NCI-H1105 treated with DMSO at 0.1 percent for 48 hours (cell line): ENCODE measurements around the gene MAGI3.
"Not testable (repeated sequence)": the region's sequence is repeated elsewhere in the genome, so short reads cannot be mapped to it uniquely, and the experiment has no call there.

ENCODE experiments used
- DNase-seq: peaks from one replicate; lab custom pipeline; 2025; lab: John Stamatoyannopoulos, UW

Gene MAGI3

DNA sequence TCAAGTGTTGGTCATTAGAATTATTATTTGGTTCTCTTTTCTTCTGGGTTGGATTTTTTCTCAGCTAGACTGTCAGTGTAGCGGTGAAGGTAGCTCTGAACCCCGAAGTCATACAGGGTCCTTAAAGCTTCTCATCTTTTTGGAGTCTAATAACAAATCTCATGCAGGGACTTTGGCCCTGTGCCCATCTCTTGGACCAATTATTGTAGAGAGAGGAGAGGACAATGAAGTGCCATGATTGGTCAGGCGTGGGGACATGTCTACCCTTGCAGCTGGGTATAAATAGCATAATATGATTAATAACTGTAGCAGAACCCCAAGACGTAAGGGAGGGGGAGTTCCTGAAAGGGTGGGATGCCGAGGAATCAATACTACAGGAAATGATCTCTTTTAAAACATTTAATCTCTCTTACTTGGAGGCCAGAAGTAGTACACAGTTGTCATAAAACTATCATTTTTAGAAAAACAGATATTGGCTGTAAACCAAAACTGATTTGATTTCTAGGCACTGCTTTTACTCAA is 8.8 kb downstream of the MAGI3 start:
- peak; percentile 66 for DNase-seq

DNA sequence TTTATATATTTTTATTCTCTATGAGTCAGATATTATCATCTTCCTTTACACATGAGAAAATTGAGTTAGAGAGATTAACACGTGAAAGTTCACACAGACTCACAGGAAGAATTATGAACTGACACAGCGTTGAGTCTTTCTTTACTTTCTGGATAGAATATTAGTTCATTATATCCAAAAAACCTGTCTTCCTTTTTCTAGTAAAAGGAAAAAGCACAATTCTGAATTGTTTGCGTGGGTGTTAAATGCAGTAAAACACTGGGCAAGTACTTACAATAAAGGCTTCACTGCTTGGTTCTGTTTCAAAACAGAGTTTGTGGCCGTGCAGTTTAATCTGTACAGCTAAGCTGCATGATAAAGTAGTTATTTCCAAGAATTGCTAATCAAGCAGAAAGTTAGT is 10.8 kb downstream of the MAGI3 start:
- DNase-seq, result no peak

DNA sequence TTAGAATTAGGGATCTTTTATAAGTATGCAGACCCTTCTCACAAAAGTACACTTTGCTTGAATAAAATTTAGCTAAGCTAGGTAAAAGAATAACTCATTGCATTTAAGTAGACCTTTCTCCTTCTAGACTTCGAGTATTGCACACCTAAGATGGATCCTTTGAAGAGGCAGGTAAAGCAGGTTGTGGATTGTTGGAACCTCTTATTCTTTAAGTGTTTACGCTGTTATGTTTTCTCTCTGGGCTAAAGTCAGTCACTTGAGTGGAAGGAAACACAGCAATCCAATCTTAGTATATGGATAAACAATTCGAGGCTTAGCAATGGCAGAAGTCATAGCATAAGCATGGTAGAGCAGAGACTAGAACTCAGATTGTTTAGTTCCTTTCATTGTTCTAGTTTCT is 11.4 kb downstream of the MAGI3 start:
- no peak for DNase-seq

DNA sequence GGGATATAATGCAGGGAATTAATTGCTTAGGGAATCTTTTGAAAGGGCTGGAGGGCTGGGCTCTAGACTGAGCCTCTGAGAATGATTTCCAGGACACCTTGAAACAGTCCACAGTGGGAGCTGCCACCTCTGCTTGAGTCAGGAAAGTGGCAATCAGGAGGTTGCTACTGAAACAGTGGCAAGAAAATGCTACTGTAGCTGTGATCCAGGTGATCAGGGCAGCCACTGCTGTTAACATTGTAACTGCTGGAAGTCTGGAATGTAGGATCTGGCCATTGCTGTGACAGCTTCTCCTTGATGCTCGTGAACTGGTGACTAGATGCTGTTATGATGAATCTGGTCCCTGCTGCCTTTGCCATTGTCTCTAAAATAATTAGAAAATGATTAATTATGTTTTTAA is 12.8 kb downstream of the MAGI3 start:
- DNase-seq, result no peak

DNA sequence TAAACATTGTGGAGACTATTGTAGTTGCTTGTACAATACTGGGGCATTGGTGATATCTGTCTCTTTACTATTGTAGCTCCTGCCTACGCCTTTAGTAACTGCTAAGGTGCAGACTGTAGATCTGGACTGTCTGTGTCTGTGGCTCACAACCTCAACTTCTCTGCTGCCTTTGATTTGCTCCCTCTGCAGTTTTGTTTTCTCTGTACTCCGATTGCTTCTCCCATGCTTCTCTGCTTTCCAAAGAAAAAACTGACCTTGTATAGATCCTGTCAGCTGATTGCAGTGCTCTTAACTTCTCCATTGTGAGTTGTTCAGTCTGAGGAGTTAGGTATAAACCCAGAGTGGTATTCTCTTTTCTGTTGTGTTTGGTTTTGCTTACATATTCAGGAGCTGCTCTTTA is 15.3 kb downstream of the MAGI3 start:
- no peak for DNase-seq

DNA sequence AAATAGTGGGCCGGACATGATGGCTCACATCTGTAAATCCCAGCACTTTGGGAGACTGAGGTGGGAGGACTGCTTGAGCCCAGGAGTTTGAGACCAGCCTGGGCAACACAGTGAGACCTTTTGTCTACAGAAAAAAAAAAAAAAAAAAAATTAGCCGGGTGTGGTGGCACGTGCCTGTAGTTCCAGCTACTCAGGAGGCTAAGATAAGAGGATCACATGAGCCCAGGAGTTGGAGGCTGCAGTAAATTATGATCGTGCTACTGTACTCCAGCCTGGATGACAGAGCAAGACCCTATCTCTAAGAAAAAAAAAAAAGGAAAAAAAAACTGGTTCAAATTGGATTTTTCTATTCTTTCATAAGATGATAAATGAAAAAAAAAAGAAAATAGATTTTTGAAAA is 15.8 kb downstream of the MAGI3 start:
- not testable (repeated sequence) for DNase-seq

DNA sequence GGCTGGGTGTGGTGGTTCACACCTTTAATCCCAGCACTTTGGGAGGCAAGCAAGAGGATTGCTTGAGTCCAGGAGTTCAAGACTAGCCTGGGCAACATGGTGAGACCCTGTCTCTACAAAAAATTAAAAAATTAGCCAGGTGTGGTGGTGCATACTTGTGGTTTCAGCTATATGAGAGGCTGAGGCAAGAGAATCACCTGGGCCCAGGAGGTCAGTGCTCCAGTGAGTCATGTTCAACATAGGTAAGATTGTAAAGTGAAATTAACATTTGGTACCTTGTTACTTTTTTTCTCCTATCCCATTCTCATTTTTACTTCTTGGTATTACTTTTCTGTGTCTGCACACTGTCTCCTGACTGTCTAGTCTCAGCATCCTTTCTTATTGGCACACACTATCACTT is 19.0 kb downstream of the MAGI3 start:
- DNase-seq, result no peak

DNA sequence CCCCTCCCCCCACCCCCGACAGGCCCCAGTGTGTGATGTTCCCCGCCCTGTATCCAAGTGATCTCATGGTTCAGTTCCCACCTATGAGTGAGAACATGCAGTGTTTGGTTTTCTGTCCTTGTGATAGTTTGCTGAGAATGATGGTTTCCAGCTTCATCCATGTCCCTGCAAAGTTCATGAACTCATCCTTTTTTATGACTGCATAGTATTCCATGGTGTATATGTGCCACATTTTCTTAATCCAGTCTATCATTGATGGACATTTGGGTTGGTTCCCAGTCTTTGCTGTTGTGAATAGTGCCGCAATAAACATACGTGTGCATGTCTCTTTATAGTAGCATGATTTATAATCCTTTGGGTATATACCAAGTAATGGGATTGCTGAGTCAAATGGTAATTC is 21.7 kb downstream of the MAGI3 start:
- not testable (repeated sequence) for DNase-seq

DNA sequence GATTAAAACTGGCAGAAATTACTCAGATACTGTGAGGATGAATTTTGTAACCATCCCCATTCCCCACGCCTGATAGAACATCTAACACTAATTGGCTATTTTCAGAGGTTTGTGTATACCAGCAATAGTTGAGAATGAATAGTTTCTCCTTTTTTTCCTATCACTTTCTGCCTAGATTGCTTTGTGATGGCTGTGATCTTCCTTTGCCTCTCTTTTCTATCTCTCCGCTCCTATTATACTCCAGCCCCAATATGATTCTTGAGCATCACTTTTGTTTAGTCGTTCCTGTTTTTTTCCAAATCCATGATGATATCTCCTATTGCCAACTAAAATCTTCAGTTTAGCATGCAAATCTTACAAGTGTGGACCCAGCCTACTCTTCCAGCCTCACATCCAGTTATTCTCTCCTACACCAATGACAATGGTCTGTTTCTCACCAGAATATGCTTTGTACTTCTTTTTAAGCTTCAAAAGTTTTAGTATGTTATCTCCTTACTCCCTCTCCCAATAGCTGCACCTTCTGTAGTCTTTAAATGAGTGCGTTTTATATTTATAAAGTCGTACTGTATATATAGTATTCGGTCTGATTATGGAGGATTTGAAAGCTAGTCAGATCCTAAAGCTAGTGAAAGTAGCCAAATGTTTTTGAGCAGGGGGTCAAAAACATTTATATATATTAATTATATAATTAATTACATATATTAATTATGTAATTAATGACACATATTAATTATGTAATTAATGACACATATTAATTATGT is 25.2 kb downstream of the MAGI3 start:
- no peak for DNase-seq

DNA sequence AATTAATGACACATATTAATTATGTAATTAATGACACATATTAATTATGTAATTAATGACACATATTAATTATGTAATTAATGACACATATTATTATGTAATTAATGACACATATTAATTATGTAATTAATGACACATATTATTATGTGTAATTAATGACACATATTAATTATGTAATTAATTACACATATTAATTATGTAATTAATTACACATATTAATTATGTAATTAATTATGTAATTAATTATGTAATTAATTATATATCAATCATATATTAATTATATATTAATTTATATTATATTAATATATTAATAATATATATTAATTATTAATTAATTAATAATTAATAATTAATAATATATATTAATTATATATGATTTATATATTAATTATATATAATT is 25.8 kb downstream of the MAGI3 start:
- not testable (repeated sequence) for DNase-seq

DNA sequence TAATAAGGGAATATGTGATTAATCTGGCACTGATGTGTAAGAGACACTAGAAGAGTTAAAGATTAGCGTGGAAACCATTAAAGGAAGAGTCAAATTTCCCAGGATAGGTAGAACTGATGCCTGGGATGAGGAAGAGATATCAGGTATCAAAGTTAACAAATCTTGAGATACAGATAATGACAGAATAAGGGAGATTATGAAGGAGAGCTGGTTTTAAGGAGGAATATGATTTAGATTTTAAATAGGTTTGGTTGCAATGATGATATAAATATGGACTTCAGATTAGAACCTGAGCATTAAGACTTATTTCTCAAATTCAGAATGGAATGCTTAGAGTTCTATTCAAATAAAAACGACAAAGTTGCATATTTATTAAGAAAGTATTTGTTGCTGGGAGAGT is 26.2 kb downstream of the MAGI3 start:
- no peak for DNase-seq

DNA sequence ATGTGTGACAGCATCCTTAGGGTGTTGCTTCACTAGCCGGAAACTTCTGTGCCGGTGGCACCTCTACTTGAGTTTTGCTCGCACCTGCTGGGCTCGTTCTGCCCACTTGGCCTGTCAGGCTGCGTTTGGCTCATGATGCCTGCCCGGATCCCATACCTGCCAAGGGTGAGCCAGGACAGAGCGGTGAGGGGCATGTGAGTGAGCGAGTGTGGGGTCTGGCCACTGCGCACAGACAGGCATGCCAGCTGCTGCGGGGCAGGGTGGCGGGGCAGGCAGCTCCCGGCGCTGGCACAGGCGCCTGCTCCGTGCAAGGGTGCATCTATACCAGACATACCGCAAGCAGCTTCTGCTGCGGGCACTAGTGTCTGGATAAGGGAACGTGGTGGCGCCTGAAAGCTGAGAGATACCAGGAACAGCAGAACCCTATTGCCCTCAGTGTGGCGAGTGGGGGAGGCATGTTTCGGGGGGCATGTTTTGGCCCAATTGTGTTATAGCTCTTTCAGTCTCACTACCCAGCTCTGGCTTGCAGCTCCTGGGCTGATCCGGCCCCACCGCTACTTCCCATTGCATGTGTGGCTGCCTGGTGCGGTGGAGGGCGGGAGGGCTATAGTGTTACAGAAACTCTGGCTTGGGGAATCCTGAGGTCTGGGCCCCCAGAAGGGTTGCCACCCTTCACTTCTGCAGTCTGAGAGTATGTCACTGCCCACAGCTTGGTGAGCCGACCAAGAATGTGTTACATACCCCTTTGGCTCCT is 32.2 kb downstream of the MAGI3 start:
- no peak for DNase-seq

DNA sequence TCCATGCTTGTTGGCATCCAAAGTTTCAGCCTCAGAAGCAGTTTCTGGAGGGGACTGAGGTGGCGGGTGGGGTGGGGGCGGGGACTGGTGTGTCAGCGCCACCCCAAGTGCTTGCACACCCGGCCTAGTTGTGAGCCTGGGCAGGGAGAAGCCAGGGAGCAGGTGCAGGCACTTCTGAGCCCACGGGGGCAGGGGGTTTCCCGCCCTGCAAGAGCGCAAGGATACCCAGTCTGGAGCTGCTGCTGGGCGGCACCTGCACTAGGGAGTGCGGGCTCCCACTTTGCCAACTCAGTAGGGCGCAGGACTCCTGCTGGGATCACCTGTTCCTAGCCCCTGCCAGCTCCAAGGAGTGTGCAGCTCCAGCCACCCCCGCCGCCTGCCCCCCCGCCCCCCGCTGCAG is 33.5 kb downstream of the MAGI3 start:
- no peak for DNase-seq

DNA sequence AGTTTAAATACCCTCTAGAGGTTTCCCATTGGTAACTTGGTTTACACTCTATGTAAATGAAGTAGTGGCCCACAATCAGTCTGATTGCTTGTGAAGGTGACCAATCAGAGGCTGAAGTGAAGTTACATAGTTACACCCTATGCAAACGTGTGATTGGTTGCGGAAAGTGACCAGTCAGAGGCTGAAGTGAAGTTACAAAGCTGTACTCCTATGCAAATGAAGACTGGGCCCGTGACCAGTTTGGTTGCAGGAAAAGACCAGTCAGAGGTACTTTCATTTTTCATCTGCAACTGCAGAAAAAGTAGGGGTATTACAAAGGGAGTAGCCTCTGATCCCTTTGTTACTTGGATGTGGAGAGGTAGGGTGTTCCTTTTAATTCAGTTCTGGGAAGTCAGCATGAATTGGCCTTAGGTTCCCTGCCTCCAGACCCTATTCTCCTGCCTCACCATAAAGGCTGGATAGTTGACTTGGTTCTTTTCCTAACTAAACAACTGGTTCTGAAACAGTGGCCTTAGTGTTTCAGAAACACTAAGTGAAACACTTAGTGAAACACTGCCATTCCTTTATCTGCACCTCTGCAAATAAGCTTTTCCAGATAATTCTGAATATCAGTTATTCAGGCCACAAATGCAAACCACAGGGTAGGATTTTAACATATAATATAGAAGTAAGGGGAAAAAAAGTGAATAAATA is 39.3 kb downstream of the MAGI3 start:
- DNase-seq, result no peak

DNA sequence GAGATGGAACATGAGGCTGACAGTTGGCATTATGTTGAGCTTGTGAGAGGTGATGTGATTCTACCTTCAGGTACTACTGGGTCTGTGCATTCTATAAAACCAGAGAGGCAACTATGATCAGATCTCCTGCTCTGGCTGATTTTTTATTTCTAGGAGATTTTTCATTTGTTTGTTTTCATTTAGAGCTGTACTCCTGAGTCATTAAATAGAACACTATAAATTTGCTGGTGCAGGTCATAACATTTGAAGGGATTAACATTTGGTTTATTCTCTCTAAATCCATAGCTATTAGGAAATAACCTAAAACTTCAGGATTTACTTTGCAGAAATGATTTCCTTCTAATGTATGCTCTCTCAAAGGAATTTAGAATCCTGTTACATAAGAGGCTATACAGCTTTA is 42.9 kb downstream of the MAGI3 start:
- DNase-seq, result no peak

DNA sequence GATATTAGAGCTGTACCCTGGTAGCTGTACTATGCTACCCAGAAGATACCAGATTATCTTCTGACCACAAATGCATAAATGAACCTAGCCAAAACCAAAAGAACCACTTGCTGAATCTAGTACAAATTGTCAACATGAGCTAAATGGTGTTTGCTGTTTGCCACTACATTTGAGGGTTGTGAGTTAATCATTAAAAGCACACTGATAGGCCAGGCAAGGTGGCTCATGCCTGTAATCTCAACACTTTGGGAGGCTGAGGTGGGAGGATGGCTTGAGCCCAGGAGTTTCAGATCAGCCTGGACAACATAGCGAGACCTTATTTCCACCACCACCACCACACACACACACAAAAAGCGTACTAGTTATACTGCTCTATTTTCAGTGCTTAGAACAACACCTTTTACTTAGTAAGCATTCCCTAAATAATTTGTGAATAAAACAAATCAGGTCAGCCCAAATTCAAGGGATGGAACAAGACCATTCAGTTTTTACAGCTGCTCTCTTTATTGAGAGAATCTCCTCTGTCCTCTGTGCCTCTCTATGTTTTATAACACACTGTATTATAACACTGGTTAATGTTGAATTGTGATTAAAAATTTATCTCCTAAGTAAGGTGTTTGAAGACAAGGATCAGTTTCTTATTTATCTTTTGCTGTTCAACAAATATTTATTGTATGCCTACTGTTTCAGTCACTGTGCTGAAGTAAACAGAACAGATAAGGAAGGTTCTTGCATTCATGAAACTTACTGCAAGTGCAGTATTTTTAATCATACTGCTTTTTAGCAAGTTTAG is 44.0 kb downstream of the MAGI3 start:
- DNase-seq, result no peak

DNA sequence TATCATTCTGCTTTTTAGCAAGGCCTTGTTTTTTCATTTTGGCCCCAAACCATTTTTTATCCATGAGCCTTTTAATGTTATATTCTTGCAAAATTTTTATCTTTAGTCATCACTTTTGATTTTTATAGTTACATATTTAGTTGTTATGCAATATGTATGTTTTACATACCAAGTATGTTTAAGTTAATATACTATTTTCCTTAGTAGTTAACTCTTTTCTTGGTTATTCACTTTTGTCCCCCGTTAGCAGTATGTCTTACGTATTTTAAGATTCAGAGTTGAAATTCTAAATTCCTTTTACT is 44.5 kb downstream of the MAGI3 start:
- no peak for DNase-seq

DNA sequence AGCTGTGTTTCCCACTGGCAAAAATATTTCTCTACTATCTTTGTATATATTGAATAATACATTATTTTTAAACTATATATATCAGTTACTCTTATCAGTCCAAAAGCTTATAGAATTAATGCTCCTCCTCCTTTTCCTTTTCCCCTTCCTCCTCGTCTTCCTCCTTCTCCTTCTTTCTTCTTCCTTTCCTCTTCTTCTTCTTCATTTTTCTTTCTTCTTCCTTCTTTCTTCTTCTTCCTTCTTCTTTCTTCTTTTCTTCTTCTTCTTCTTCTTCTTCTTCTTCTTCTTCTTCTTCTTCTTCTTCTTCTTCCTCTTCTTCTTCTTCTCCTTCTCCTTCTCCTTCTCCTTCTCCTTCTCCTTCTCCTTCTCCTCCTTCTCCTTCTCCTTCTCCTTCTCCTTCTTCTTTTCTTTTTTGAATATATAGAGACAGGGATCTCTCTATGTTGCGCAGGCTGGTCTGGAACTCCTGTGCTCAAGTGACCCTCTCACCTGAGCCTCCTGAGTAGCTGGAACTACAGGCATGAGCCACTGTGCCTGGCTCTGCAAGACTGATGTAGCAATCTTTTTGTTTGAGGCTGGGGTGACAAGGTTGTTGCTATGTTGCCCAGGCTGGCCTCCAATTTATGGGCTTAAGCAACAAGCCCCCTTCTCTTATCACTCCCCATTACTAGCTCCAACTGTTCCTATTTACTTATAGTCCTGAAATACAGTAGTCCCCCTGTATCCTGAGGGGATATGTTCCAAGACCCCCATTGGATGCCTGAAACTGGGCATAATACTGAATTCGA is 47.4 kb downstream of the MAGI3 start:
- no peak for DNase-seq

DNA sequence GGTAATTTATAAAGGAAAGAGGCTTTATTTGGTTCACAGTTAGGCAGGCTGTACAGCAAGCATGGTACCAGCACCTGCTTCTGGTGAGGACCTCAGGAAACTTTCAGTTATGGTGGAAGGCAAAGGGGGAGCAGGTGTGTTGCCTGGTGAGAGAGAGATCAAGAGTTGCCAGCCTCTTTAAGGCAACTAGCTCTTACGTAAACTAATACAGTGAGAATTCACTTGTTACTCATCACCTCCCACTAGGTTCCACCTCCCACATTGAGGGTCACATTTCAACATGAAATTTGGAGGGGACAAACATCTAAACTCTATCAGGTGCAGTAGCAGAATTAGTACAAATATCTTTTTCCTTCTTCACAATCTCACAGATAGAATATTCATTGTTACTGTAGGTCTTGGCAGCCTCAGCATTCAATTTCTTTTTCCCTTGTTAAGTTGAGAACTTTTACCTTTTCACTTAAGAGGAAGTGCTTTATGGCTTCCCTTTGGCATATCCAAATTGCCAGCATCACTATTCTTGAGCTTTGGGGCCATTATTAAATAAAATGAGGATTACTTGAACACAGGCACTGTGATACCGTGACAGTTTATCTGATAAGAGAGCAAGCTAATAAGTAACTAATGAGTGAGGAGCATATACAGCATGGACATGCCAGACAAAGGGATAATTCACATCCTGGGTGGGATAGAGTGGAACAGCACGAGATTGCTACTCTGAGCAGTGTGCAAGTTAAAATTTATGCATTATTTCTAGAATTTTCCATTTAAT is 48.4 kb downstream of the MAGI3 start:
- no peak for DNase-seq

DNA sequence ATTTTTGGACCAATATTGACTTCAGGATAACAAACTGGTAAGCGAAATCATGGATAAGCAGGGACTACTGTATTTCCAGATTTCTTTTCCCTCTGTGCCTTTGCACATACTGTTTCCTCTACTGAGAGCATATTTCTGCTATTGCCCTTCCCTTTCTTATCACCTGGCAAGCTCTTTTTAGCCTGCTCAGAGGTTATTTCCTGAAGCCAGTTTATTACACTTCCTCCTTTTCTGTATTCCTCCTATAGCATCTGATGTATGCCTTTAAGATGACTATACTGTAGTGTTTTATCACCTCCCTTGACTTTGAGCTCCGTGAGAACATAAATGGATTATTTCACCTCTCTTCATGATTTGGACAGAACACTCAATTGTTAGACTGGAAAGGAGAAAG is 49.0 kb downstream of the MAGI3 start:
- DNase-seq, result no peak

DNA sequence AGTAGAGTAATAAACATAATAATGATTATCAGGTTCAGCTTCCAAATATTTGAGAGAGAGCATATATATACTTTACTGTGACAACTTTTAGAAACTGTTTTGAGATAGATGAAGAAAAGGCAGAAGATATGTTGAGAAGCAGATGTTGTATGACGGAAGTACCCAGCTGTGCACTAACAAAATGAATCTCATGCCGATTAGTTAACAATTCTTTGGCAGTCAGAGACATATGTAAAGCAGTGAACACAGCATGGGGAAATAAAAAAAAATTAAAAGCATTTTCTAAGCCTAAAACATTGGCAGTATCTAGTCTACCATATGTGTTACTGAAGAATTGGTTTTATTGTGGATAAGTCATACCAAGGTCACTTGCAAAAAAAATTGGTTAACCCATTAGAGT is 51.8 kb downstream of the MAGI3 start:
- no peak for DNase-seq
